Stimulated activated naive B cell treated with anti-CD40 and anti-IgM and Interleukin-4, amounts not matched to agents 10 μg/mL and 1 μg/mL and 100 μg/mL, for 72 hours (primary cell): Measurements from ENCODE around the gene DNAJC4.
A peak's percentile ranks its signal among the peaks of the same experiment; 100 is the strongest.

Source experiments
- ATAC-seq, 2 donors: fragments of 150-1000 bp; cut with Tn5 transposase; replicated peaks; 2 replicates each; pipeline ENCODE4 v1.10.0; 2021; ENCODE audit warnings: moderate library complexity in 1 of 2
- DNase-seq: peaks from one replicate; pipeline ENCODE4 v3.0.0; 2021
- H3K27ac Mint-ChIP-seq: one replicate; pipeline ENCODE4 v1.8.0; 2022; ENCODE audit warnings: mild to moderate bottlenecking, mixed read lengths
- H3K27me3 Mint-ChIP-seq, 2 donors: one replicate each; pipeline ENCODE4 v1.8.0; 2022; ENCODE audit warnings: mixed read lengths in 2 of 2
- H3K36me3 Mint-ChIP-seq, 2 donors: one replicate each; pipeline ENCODE4 v1.8.0; 2022; ENCODE audit warnings: mixed read lengths in 2 of 2, mild to moderate bottlenecking in 1 of 2
- H3K4me1 Mint-ChIP-seq, 2 donors: one replicate each; pipeline ENCODE4 v1.8.0; 2022; ENCODE audit warnings: mixed read lengths in 2 of 2, mild to moderate bottlenecking in 1 of 2
- H3K4me3 Mint-ChIP-seq, 2 donors: one replicate each; pipeline ENCODE4 v1.8.0; 2022; ENCODE audit warnings: mild to moderate bottlenecking in 2 of 2, mixed read lengths in 2 of 2, moderate library complexity in 1 of 2
- H3K9me3 Mint-ChIP-seq, 2 donors: one replicate each; pipeline ENCODE4 v1.8.0; 2022; ENCODE audit warnings: mixed read lengths in 2 of 2, mild to moderate bottlenecking in 1 of 2

Gene DNAJC4

DNA sequence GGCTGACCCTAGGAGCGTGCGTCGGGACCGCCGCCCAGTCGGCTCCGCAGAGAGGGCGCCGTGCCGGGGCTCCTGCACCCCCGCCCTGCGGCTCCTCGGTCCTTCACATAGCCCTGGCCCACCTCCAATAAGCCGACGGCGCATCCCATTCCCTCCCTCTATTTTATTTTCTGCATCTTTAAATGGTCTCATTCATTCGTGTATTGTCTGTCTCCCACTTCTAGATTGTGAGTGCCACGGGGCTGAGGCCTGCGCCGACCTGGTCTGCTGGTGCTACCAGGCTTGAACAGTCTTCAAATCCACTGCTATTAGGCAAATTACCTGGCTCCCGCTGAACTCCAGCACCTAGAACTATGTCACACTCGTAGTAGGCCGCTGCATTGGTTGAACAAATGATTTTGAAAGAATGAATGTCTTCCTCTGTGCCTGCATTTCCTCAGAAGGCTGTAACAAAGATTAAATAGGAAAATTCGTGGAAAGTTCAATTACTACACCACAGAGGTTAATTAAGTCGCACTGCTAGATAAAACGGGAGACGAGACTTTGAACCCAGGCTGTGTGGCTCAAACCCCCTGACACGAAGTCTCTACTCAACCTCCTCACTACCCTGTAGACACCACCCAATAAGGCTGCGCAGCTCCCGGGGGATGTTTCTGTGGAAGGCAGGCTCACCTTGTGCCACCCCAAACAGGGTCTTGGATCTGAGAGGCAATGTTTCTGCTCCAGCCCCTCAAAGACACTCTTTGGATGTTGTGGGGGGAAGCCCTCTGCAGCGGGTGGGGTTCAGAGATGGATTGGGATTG lies 17.6 kb downstream of the DNAJC4 start:
- Mint-ChIP-seq H3K9me3 (no peaks in the 10 kb centered on the region), H3K4me1 (peaks cover 25 to 68% of the 10 kb centered on the region in 2 donors), H3K36me3 (peaks cover 6 to 19% of the 10 kb centered on the region in 2 donors), H3K4me3 (peak overlapping the region; percentile 89 to 94), H3K27ac (peak overlapping the region; percentile 20), H3K27me3 (no peaks in the 10 kb centered on the region)
- no peak for DNase-seq
- ATAC-seq: no peak

DNA sequence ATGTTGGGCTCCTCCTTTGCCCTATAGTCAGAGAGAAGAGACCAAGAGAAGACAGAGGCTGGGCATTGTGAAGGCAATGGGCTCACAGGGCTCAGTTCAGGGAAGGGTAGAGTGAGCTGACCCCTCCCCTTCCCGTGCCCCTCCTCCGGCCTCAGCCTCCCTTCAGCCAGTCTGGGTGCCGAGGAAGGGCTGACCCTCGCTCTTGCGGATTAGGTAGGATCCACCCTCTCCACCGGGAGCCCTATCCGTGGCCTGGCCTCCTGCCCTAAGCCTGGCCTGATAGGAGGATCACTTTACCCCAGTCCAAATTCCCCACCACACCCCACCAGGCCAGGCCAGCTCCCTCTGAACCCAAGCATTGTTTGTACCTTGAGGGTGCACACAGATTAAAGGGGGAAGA lies 18.2 kb downstream of the DNAJC4 start:
- H3K4me1 Mint-ChIP-seq: peaks cover 20 to 66% of the 10 kb centered on the region in 2 donors
- no peaks in the 10 kb centered on the region for H3K9me3 Mint-ChIP-seq
- H3K4me3 Mint-ChIP-seq: peak overlapping the region in 1 of 2 donors; percentile 94
- ATAC-seq: no peak
- H3K27me3 Mint-ChIP-seq: no peaks in the 10 kb centered on the region
- no peak for DNase-seq
- peak overlapping the region; percentile 20 for H3K27ac Mint-ChIP-seq
- peaks cover under 1 to 13% of the 10 kb centered on the region in 2 donors for H3K36me3 Mint-ChIP-seq

DNA sequence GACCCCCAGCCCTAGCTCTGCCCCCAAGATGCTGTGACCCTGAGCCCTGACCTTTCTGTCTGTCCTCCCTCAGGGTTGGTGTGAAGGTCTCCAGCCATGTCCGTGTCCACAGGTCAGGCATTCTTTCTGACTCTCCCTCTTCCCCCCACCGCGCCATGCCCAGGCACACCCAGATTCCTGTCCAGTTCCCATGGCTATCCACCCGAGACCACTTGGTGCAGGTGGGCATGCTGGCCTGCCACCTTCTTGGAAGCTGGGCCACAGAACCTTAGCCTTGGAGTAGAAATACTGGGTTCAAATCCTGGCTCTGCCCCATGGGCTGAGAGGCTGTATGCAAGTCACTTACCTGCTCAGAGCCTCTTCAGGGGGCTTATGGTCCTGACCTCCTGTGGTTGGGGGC lies 18.7 kb downstream of the DNAJC4 start:
- Mint-ChIP-seq H3K27ac (no peak overlapping the region), H3K9me3 (no peaks in the 10 kb centered on the region), H3K36me3 (peaks cover 0 to 12% of the 10 kb centered on the region in 2 donors), H3K4me3 (no peak overlapping the region), H3K27me3 (no peaks in the 10 kb centered on the region), H3K4me1 (peaks cover 22 to 66% of the 10 kb centered on the region in 2 donors)
- no peak for DNase-seq
- no peak for ATAC-seq

DNA sequence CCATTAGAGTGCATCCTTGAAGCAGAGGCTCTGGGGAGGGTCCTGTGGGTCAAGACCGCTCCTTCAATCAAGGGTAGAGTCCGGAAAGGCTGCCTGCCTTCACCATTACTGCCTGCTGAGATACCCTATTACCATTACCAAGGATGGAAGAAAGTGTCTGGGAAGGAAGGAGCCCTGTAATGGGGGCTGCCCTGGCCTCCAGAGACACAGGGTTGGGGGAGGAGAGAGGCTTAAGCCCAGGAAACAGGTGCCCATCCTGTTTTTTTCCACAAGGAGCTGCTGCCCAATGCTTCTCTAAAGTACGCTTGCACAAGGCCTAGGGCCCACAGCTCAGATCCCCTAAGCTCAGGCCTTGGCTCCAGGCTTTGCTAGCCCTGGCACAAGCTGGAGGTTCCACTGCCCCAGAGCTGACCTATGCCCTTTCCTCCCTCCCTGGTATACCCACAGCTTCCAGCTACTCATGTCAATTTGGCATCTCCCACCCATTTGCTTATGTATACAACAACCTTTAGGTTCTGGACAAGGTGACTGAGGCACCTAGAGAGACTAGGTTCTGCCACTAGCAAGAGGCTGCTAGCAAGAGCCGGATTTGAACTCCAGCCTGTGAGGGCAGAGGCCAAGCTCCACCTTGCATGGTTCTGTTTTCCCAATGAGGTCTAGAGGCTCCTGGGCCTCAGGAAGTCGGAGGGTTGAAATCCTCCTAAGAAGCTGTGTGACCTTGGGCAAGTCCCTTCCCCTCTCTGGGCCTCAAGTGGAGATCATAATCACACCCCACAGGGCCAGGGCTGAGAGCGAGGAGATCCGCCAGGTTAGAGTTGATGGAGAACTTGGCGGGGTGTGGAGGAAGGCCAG lies 19.4 kb downstream of the DNAJC4 start:
- peak overlapping the region; percentile 37 for H3K27ac Mint-ChIP-seq
- peaks cover 23 to 62% of the 10 kb centered on the region in 2 donors for H3K4me1 Mint-ChIP-seq
- H3K27me3 Mint-ChIP-seq: no peaks in the 10 kb centered on the region
- no peaks in the 10 kb centered on the region for H3K9me3 Mint-ChIP-seq
- DNase-seq: no peak
- no peak for ATAC-seq
- peak overlapping the region in 1 of 2 donors; percentile 86 for H3K4me3 Mint-ChIP-seq
- peaks cover 0 to 9% of the 10 kb centered on the region in 2 donors for H3K36me3 Mint-ChIP-seq

DNA sequence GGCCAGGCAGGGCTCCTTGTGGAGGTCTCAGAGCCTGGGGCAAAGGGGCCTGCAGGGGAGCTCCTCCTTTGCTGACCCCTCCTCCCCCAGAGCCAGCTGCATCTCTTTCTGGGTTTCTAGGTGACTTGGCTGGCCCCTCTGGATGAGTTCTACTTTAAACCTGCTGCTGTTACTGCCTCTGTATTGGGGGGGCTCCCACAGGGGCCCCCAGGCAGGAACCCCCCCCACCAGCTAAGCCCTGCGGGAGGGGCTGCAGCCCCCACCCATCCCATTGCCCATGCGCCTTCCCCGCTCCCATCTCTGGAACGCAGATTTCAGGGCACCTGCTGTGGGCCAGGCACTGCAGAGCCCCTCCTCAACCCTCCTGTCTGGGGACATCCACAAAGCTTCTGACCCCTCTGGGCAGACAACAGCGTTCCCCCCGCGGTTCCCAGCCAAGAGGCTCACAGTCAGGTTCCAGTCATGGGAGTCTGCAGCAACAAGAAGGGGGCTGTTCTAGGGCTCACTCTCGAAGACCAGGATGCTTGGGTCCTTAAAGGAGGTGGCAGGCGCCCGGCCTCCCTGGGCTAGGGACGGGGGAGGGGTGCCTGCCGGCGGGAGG lies 20.2 kb downstream of the DNAJC4 start:
- H3K4me1 Mint-ChIP-seq: peaks cover 23 to 55% of the 10 kb centered on the region in 2 donors
- H3K4me3 Mint-ChIP-seq: peak overlapping the region; percentile 82 to 86
- no peak for DNase-seq
- no peak for ATAC-seq
- H3K9me3 Mint-ChIP-seq: no peaks in the 10 kb centered on the region
- no peaks in the 10 kb centered on the region for H3K27me3 Mint-ChIP-seq
- no peak overlapping the region for H3K27ac Mint-ChIP-seq
- peaks cover 0 to 12% of the 10 kb centered on the region in 2 donors for H3K36me3 Mint-ChIP-seq

DNA sequence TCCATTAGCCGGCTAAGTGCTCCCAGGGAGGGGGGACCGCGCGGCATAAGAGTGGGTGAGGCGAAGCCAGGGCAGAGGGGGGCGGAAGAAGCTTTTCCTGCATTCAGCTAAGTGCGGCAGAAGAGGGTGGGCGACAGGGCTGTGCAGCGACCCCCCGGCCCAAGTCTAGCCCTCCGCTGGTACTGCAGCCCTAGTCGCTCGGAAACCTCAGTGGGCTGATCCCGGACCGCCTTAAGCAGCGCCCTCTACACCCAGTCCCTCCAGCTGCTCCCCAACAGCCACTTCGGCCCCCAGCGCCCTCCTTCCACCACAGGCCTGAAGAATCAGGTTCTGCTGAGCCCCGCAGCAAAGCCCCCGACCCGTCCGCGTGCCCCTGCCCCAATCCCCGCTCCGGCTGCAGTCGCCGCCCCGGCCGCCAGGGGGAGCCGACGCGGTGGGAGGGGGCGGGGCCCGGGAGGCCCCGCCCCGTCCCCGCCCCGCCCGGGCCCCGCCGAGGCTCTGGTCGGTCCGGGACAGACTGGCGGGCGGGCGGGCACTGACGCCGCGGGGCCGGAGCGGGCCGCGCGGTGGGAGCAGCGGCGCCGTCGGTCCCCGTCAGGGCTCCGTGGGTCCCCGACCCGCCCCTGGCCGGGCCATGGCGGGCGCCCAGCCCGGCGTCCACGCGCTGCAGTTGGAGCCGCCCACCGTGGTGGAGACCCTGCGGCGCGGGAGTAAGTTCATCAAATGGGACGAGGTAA lies 20.8 kb downstream of the DNAJC4 start, which contains the start of gene PLCB3:
TSS of gene PLCB3 (plus strand) at position 515 of the 737 bp plus-strand sequence. CDS start at position 635, 120 bp downstream.
- DNase-seq (no peak), ATAC-seq (peak; percentile 65)
- H3K4me3 Mint-ChIP-seq: peak within 1 kb of the TSS; percentile 93 to 96
- no peaks in the 10 kb centered on the region for H3K9me3 Mint-ChIP-seq
- no peaks in the 10 kb centered on the region for H3K27me3 Mint-ChIP-seq
- peaks cover 1 to 7% of the 10 kb centered on the region in 2 donors for H3K36me3 Mint-ChIP-seq
- H3K27ac Mint-ChIP-seq: peak within 1 kb of the TSS; percentile 89
- peaks cover 23 to 55% of the 10 kb centered on the region in 2 donors for H3K4me1 Mint-ChIP-seq

DNA sequence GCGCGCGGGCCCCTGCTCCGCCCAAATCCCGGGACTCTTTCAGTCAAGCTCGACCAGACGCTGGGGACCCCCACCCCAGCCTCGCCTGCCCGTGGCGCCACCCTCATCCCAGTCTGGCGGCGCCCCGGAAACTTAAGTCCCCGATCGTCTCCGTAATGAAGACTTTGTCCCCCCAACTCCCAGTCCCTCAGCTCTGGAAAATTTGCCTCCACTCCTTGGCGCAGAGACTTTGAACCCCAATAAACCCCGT lies 21.3 kb downstream of the DNAJC4 start:
- H3K9me3 Mint-ChIP-seq: no peaks in the 10 kb centered on the region
- no peak for DNase-seq

DNA sequence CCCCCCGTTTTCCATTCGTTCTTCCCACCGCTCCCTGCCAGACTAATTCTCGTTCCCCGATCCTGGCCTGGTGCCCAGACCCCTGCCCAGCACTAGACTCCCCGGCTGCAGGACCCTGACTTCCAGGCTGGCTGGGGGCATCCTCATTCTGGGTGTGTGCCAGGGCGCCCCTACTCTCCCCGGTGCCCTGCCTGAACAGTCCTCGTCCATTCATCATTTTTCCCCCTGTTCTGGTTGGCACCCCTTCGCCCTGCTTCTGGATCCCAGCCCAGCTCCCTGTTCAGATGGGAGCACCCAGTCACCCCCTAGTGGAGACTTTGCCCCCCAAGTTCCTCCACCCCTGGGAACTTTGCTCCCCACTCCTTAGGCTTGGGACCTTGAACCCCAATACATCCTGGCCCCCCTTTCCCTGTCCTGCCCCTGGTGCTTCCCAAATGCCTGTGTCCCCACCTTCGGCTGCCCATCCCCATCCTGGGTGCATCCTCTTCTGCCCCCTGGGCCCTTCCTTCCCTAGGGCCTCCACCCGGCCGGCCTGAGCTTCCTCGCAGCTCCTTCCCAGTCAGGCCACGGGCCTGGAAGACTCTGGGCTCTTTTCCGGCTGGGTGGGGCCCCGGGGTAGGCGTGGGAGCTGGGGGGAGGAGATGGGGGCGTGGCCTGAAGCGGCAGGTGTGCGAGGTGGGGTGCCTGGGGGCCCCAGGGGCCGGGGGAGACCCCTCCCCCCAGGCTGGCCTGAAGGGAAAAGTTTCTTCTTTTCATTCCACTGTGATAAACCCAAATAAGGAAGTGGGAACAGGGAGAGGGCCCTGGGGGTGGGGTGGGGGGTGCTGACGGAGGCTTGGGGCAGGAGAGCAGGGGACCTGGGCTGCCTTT lies 21.9 kb downstream of the DNAJC4 start:
- H3K4me1 Mint-ChIP-seq: peaks cover 20 to 49% of the 10 kb centered on the region in 2 donors
- no peaks in the 10 kb centered on the region for H3K27me3 Mint-ChIP-seq
- H3K36me3 Mint-ChIP-seq: peaks cover 5 to 10% of the 10 kb centered on the region in 2 donors
- DNase-seq (no peak), ATAC-seq (no peak)
- H3K9me3 Mint-ChIP-seq: no peaks in the 10 kb centered on the region
- peak overlapping the region; percentile 89 for H3K27ac Mint-ChIP-seq
- H3K4me3 Mint-ChIP-seq: peak overlapping the region; percentile 93 to 96

More for the DNA sequence above, 21.3 kb downstream of the DNAJC4 start:
- Mint-ChIP-seq H3K27ac (peak overlapping the region; percentile 89), H3K36me3 (peaks cover 4 to 9% of the 10 kb centered on the region in 2 donors), H3K4me3 (peak overlapping the region; percentile 93 to 96), H3K27me3 (no peaks in the 10 kb centered on the region), H3K4me1 (peaks cover 23 to 55% of the 10 kb centered on the region in 2 donors)
- ATAC-seq: no peak

DNA sequence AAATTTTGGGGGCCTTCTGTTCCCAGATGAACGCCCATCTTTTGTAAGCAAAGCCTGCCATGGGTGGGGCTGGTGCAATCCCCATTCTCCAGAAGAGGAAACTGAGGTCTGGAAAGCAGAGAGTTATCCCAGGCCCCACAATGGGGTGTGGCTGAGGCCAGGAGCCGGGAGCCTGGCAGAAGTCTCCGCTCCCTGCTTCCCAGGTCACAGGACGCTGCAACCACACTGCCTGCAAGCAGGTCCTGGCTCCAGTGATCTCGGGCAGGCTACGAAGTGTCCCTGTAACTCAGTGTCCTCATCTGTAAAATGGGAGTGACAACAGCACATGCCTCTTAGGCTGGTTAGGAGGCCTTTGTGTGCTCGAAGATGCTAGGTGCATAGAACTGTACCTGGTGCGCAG lies 22.7 kb downstream of the DNAJC4 start:
- Mint-ChIP-seq H3K27ac (peak overlapping the region; percentile 14), H3K4me1 (peaks cover 16 to 41% of the 10 kb centered on the region in 2 donors), H3K4me3 (no peak overlapping the region), H3K9me3 (no peaks in the 10 kb centered on the region), H3K36me3 (peaks cover 11 to 17% of the 10 kb centered on the region in 2 donors), H3K27me3 (no peaks in the 10 kb centered on the region)
- DNase-seq: no peak
- ATAC-seq: no peak

DNA sequence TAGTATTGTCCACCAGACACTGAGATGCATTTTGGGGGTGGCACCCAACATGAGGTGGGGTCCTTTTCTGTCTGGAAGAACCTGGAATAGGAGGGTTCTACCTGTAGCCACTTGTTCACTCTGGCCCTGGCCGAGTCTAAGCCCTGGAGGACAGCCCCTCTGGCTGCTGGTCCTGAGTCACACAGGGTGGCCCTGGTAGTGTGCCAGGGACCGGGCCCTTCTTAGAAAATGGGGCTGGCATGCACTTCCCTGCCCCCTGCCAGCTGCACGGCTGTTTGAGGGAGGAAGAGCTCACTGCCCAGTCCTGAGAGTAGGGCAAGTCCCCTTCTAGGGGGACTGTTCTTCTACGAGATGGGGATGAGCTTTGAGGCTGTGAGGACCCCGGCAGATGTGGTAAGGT lies 23.1 kb downstream of the DNAJC4 start:
- no peak for DNase-seq
- ATAC-seq: no peak
- no peak overlapping the region for H3K4me3 Mint-ChIP-seq
- H3K4me1 Mint-ChIP-seq: peaks cover 16 to 41% of the 10 kb centered on the region in 2 donors
- H3K27ac Mint-ChIP-seq: peak overlapping the region; percentile 14
- peaks cover 15 to 19% of the 10 kb centered on the region in 2 donors for H3K36me3 Mint-ChIP-seq
- H3K27me3 Mint-ChIP-seq: no peaks in the 10 kb centered on the region
- no peaks in the 10 kb centered on the region for H3K9me3 Mint-ChIP-seq

DNA sequence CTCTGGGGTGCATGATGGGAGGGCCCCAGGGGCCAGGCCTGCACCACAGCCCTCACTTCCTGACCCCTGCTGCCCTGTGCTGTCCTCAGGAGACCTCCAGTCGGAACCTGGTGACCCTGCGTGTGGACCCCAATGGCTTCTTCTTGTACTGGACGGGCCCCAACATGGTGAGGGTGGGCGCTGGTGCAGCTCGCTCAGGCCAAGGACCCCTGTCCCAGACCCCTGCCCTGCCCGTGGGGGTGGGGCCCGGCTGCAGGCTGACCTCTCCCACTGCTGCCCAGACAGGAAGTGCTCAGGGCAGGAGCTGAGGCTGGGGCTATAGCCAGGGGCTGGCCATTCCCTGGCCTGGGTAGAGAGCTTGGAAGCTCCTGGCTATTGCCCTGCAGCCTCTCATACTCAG lies 24.0 kb downstream of the DNAJC4 start:
- H3K36me3 Mint-ChIP-seq: peaks cover 19 to 25% of the 10 kb centered on the region in 2 donors
- no peak overlapping the region for H3K27ac Mint-ChIP-seq
- no peak overlapping the region for H3K4me3 Mint-ChIP-seq
- ATAC-seq (no peak), DNase-seq (no peak)
- no peaks in the 10 kb centered on the region for H3K27me3 Mint-ChIP-seq
- H3K4me1 Mint-ChIP-seq: peaks cover 18 to 38% of the 10 kb centered on the region in 2 donors
- no peaks in the 10 kb centered on the region for H3K9me3 Mint-ChIP-seq

DNA sequence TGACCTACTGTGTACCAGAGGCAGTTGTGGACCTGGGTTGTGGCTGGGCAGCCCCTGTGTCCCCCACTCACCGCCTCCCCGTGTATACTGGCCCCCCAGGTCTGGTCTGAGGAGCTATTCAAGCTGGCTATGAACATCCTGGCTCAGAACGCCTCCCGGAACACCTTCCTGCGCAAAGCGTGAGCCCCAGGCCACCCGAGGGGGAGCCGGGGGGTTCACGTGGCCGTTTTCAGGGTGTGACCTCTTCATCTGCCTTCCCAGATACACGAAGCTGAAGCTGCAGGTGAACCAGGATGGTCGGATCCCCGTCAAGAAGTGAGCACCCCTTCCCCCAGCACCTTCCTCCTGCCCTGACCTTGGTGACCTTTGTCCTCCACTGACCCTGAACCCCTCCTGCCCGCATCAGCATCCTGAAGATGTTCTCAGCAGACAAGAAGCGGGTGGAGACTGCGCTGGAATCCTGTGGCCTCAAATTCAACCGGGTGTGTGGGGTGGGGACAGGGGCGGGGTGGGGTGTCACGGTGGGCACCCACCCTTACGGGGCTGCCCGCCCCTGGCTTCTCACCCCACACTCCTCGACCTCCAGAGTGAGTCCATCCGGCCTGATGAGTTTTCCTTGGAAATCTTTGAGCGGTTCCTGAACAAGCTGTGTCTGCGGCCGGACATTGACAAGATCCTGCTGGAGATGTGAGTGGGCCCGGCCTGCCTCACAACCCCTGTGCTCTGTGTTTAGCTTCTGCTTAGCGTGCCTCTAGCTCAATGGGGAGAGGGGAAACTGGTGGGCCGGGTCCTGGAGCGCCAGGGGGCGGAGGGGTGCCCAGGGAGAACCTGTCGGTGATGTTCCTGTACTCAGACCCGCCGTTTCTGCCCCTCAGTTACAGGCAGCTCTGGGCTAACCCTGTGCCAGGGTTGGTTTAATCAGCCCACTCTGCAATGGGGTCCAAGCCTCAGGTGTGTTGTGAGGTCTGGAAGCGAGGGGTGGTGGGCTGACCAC lies 25.1 kb downstream of the DNAJC4 start:
- ATAC-seq (no peak), DNase-seq (no peak)
- H3K27me3 Mint-ChIP-seq: no peaks in the 10 kb centered on the region
- no peak overlapping the region for H3K27ac Mint-ChIP-seq
- H3K9me3 Mint-ChIP-seq: no peaks in the 10 kb centered on the region
- peaks cover 29 to 36% of the 10 kb centered on the region in 2 donors for H3K36me3 Mint-ChIP-seq
- H3K4me1 Mint-ChIP-seq: peaks cover 28 to 45% of the 10 kb centered on the region in 2 donors
- no peak overlapping the region for H3K4me3 Mint-ChIP-seq
